Measurements from ENCODE around the gene MCCD1.

MCCD1 gene

DNA sequence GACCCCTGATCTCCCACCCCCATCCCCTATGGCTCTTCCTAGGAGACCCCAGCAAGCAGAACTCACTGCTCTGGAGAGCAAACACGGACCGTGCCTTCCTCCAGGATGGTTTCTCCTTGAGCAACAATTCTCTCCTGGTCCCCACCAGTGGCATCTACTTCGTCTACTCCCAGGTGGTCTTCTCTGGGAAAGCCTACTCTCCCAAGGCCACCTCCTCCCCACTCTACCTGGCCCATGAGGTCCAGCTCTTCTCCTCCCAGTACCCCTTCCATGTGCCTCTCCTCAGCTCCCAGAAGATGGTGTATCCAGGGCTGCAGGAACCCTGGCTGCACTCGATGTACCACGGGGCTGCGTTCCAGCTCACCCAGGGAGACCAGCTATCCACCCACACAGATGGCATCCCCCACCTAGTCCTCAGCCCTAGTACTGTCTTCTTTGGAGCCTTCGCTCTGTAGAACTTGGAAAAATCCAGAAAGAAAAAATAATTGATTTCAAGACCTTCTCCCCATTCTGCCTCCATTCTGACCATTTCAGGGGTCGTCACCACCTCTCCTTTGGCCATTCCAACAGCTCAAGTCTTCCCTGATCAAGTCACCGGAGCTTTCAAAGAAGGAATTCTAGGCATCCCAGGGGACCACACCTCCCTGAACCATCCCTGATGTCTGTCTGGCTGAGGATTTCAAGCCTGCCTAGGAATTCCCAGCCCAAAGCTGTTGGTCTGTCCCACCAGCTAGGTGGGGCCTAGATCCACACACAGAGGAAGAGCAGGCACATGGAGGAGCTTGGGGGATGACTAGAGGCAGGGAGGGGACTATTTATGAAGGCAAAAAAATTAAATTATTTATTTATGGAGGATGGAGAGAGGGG is 44.7 kb downstream of the MCCD1 start:
- DNase-seq = no peak

DNA sequence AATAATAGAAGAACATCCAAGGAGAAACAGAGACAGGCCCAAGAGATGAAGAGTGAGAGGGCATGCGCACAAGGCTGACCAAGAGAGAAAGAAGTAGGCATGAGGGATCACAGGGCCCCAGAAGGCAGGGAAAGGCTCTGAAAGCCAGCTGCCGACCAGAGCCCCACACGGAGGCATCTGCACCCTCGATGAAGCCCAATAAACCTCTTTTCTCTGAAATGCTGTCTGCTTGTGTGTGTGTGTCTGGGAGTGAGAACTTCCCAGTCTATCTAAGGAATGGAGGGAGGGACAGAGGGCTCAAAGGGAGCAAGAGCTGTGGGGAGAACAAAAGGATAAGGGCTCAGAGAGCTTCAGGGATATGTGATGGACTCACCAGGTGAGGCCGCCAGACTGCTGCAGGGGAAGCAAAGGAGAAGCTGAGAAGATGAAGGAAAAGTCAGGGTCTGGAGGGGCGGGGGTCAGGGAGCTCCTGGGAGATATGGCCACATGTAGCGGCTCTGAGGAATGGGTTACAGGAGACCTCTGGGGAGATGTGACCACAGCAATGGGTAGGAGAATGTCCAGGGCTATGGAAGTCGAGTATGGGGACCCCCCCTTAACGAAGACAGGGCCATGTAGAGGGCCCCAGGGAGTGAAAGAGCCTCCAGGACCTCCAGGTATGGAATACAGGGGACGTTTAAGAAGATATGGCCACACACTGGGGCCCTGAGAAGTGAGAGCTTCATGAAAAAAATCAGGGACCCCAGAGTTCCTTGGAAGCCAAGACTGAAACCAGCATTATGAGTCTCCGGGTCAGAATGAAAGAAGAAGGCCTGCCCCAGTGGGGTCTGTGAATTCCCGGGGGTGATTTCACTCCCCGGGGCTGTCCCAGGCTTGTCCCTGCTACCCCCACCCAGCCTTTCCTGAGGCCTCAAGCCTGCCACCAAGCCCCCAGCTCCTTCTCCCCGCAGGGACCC is 45.6 kb downstream of the MCCD1 start:
- peak in 1 of 2 donors; percentile 43 for DNase-seq

DNA sequence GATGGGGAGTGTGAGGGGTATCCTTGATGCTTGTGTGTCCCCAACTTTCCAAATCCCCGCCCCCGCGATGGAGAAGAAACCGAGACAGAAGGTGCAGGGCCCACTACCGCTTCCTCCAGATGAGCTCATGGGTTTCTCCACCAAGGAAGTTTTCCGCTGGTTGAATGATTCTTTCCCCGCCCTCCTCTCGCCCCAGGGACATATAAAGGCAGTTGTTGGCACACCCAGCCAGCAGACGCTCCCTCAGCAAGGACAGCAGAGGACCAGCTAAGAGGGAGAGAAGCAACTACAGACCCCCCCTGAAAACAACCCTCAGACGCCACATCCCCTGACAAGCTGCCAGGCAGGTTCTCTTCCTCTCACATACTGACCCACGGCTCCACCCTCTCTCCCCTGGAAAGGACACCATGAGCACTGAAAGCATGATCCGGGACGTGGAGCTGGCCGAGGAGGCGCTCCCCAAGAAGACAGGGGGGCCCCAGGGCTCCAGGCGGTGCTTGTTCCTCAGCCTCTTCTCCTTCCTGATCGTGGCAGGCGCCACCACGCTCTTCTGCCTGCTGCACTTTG is 46.7 kb downstream of the MCCD1 start, which contains the start of gene TNF:
Gene TNF (plus strand): TSS at position 231 of the 567 bp plus-strand sequence. CDS start 177 bp downstream, at position 408.
- peak; percentile 87 to 89 for DNase-seq

DNA sequence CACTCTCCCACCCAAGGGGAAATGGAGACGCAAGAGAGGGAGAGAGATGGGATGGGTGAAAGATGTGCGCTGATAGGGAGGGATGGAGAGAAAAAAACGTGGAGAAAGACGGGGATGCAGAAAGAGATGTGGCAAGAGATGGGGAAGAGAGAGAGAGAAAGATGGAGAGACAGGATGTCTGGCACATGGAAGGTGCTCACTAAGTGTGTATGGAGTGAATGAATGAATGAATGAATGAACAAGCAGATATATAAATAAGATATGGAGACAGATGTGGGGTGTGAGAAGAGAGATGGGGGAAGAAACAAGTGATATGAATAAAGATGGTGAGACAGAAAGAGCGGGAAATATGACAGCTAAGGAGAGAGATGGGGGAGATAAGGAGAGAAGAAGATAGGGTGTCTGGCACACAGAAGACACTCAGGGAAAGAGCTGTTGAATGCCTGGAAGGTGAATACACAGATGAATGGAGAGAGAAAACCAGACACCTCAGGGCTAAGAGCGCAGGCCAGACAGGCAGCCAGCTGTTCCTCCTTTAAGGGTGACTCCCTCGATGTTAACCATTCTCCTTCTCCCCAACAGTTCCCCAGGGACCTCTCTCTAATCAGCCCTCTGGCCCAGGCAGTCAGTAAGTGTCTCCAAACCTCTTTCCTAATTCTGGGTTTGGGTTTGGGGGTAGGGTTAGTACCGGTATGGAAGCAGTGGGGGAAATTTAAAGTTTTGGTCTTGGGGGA is 47.4 kb downstream of the MCCD1 start:
- DNase-seq = no peak

DNA sequence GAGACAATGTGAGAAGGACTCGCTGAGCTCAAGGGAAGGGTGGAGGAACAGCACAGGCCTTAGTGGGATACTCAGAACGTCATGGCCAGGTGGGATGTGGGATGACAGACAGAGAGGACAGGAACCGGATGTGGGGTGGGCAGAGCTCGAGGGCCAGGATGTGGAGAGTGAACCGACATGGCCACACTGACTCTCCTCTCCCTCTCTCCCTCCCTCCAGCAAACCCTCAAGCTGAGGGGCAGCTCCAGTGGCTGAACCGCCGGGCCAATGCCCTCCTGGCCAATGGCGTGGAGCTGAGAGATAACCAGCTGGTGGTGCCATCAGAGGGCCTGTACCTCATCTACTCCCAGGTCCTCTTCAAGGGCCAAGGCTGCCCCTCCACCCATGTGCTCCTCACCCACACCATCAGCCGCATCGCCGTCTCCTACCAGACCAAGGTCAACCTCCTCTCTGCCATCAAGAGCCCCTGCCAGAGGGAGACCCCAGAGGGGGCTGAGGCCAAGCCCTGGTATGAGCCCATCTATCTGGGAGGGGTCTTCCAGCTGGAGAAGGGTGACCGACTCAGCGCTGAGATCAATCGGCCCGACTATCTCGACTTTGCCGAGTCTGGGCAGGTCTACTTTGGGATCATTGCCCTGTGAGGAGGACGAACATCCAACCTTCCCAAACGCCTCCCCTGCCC is 48.3 kb downstream of the MCCD1 start:
- DNase-seq = peak; percentile 36 to 55

DNA sequence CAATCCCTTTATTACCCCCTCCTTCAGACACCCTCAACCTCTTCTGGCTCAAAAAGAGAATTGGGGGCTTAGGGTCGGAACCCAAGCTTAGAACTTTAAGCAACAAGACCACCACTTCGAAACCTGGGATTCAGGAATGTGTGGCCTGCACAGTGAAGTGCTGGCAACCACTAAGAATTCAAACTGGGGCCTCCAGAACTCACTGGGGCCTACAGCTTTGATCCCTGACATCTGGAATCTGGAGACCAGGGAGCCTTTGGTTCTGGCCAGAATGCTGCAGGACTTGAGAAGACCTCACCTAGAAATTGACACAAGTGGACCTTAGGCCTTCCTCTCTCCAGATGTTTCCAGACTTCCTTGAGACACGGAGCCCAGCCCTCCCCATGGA is 48.8 kb downstream of the MCCD1 start:
- DNase-seq = no peak

DNA sequence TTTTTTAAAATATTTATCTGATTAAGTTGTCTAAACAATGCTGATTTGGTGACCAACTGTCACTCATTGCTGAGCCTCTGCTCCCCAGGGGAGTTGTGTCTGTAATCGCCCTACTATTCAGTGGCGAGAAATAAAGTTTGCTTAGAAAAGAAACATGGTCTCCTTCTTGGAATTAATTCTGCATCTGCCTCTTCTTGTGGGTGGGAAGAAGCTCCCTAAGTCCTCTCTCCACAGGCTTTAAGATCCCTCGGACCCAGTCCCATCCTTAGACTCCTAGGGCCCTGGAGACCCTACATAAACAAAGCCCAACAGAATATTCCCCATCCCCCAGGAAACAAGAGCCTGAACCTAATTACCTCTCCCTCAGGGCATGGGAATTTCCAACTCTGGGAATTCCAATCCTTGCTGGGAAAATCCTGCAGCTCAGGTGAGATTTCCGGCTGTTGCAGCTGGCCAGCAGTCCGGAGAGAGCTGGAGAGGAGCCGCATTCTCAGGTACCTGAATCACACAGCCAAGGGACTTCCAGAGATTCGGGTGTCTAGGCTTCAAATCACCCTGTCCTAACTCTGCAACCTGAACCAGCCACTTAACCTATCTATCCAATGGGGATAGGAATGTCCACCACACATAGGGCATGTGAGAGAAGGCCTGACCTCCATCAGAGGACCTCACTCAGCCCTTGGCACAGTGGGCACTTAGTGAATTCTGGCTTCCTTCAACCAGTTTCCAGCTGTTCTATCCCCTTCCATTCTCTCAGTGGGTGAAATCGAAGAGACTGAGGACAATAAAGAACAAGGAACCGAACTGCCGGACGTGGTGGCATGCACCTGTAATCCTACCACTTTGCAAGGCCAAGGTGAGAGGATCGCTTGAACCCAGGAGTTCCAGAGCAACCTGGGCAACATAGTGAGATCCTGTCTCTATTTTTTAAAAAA is 49.7 kb downstream of the MCCD1 start:
- peak in 1 of 2 donors; percentile 45 for DNase-seq

DNA sequence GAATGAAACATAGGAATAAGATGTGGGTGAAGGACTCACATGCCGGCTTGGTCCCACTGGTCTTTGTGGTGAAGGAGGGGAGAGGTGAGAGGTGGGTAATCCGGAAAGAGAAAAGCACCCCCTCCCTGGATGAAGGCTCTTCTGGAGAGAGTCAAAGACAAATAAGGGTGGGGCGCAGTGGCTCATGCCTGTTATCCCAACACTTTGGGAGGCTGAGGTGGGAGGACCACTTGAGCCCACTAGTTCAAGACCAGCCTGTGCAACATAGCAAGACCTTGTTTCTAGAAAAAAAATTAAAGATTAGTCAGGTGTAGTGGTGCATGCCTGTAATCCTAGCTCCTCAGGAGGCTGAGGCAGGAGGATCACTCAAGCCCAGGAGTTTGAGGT is 50.4 kb downstream of the MCCD1 start:
- peak in 1 of 2 donors; percentile 44 for DNase-seq
